ENCODE data around the gene PKD2.
"Not testable (repeated sequence)": the region's sequence is repeated elsewhere in the genome, so short reads cannot be mapped to it uniquely, and the experiment has no call there.

PKD2 gene

DNA sequence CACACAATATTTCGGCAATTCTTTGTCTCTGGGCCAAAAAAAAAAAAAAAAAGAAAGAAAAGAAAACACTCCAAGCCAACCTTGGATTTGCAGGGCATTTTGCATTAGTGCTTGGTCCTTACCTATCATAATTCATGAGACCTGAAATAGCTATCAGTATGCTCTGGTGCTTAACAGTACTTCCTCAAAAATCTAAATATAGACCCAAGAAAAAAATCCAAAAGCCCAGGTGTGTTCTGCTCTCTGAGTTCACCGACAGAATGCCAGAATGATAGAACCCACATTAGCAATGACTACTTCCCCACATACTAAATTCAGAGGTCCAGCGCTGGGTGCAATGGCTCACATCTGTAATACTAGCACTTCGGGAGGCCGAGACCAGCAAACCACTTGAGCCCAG lies 108.2 kb downstream of the PKD2 start:
- no peak for DNase-seq (ENCODE audit: low spot score)

GRCh38 chr4:88119943-88120342 lies 112.5 kb downstream of the PKD2 start:
- no peak for DNase-seq (ENCODE audit: low spot score)

- DNase-seq (ENCODE audit: low spot score), result not testable (repeated sequence)
Observed at GRCh38 chr4:88122260-88122659, 114.8 kb downstream of the PKD2 start.

Measured in AG20443 (cell line).